T-cell (primary cell): ENCODE data around the gene DTX1. TPM values are rescaled to one million over a fixed set of nuclear protein-coding genes. Genes with fewer than 3 reads are reported as not detected.
A peak's percentile ranks its signal among the peaks of the same experiment; 100 is the strongest.

Source experiments
- ATAC-seq, 4 experiments: fragments of 200-7000 bp in 3 of 4; fragments of 150-1000 bp in 1 of 4; cut with Tn5 transposase; replicated peaks in 1 of 4; 1 replicate in 3 of 4; 2 replicates in 1 of 4; pipeline ENCODE4 v1.10.0; 2021; ENCODE audit warnings: moderate library complexity in 3 of 4, mild to moderate bottlenecking in 2 of 4, moderate number of reproducible peaks in 1 of 4
- CTCF ChIA-PET, 2 donors: fragments of 300-600 bp; sonication (Branson Sonifier 250); formaldehyde crosslinking; loops; one replicate each; lab custom pipeline; 2022; ENCODE audit warnings: antibody characterized with exemption in 2 of 2; lab: Charles Lee
- POLR2A ChIA-PET, 2 donors: fragments of 300-600 bp; sonication (Branson Sonifier 250); formaldehyde crosslinking; loops; one replicate each; lab custom pipeline; 2022; ENCODE audit warnings: antibody characterized with exemption in 2 of 2; lab: Charles Lee
- DNase-seq, 35 experiments: peaks; one replicate each; pipeline versions ENCODE4 v3.0.0 to v3.0.0-alpha.2; 2013 to 2023
- H3K27ac ChIP-seq: one replicate; pipeline ENCODE4 v1.5.1; 2013; ENCODE audit warnings: low read length
- H3K27me3 ChIP-seq, 2 experiments: replicated peaks in 1 of 2; 1 replicate in 1 of 2; 2 replicates in 1 of 2; pipeline versions ENCODE4 v1.6.1 to v1.7.0; 2013; ENCODE audit warnings: low read length in 1 of 2, mixed read lengths in 1 of 2; ENCODE audit not compliant: control insufficient read depth in 2 of 2, insufficient read depth in 2 of 2; ENCODE audit errors: extremely low read depth in 1 of 2
- H3K36me3 ChIP-seq, 2 donors: 1 replicate in 1 of 2; 2 replicates in 1 of 2; pipeline versions ENCODE4 v1.6.1 to v1.7.0; 2013; ENCODE audit warnings: low read length in 1 of 2; ENCODE audit not compliant: control insufficient read depth in 2 of 2, insufficient read depth in 1 of 2; ENCODE audit errors: extremely low read depth in 1 of 2
- H3K4me1 ChIP-seq, 2 experiments: 1 replicate in 1 of 2; 2 replicates in 1 of 2; pipeline versions ENCODE4 v1.6.1 to v1.7.0; 2013; ENCODE audit warnings: low read length in 2 of 2, mixed read lengths in 1 of 2; ENCODE audit not compliant: insufficient read depth in 2 of 2, control insufficient read depth in 1 of 2; ENCODE audit errors: extremely low read depth in 1 of 2
- H3K4me3 ChIP-seq, 2 donors: 1 replicate in 1 of 2; 2 replicates in 1 of 2; pipeline versions ENCODE4 v1.5.1 to v1.7.0; 2013; ENCODE audit warnings: mild to moderate bottlenecking in 2 of 2, low read length in 1 of 2, moderate library complexity in 1 of 2; ENCODE audit not compliant: control insufficient read depth in 1 of 2; ENCODE audit errors: extremely low read depth in 1 of 2
- H3K9me3 ChIP-seq: 2 replicates; pipeline ENCODE4 v1.7.0; 2013
- H3K27ac Mint-ChIP-seq, 2 donors: one replicate each; pipeline ENCODE4 v1.8.0; 2020 to 2021; ENCODE audit warnings: mild to moderate bottlenecking in 2 of 2, mixed read lengths in 2 of 2
- H3K27me3 Mint-ChIP-seq, 2 donors: one replicate each; pipeline ENCODE4 v1.8.0; 2021 to 2022; ENCODE audit warnings: mixed read lengths in 2 of 2
- H3K36me3 Mint-ChIP-seq: one replicate; pipeline ENCODE4 v1.8.0; 2021; ENCODE audit warnings: mixed read lengths
- H3K4me1 Mint-ChIP-seq, 3 donors: one replicate each; pipeline ENCODE4 v1.8.0; 2020 to 2022; ENCODE audit warnings: mixed read lengths in 3 of 3, mild to moderate bottlenecking in 1 of 3
- H3K4me3 Mint-ChIP-seq, 3 donors: one replicate each; pipeline ENCODE4 v1.8.0; 2020 to 2022; ENCODE audit warnings: mild to moderate bottlenecking in 3 of 3, mixed read lengths in 3 of 3, moderate library complexity in 3 of 3
- H3K9me3 Mint-ChIP-seq, 3 donors: one replicate each; pipeline ENCODE4 v1.8.0; 2020 to 2022; ENCODE audit warnings: mixed read lengths in 3 of 3
- WGBS: methylation state at CpG from one replicate; pipeline ENCODE4 v1.1.5; 2013; ENCODE audit warnings: missing lambda C conversion rate; ENCODE audit not compliant: insufficient coverage; 5-methylcytosine and 5-hydroxymethylcytosine counted together
- total RNA-seq, 35 experiments: library from RNA in 6 of 35; stranded (reverse) in 6 of 35; fragments of 120-200 nt in 1 of 35; gene quantifications; one replicate each; pipeline versions ENCODE4 v1.2.1 to v1.2.4 and lab custom pipeline; 2013 to 2026

DTX1 gene
- total RNA-seq, 5 donors from 2014 or later (not counting 1 experiment from before 2014, with no cell fraction given), result 5.6 to 12.0 (median 10.4) TPM

- WGBS, result 96% methylated on average over 9 of the region's 10 CpGs
- DNase-seq (no peak), ATAC-seq (no peak)
- Mint-ChIP-seq H3K4me1 (peaks cover 47 to 87% (median 56%) of the 10 kb centered on the region in 3 donors), H3K36me3 (no peaks in the 10 kb centered on the region), H3K27ac (peak overlapping the region; percentile 58 to 63), H3K4me3 (no peak overlapping the region), H3K27me3 (no peaks in the 10 kb centered on the region), H3K9me3 (no peaks in the 10 kb centered on the region)
- Histone ChIP-seq H3K27me3 (no peaks in the 10 kb centered on the region), H3K4me1 (peaks cover 4 to 74% of the 10 kb centered on the region in 2 experiments), H3K9me3 (no peaks in the 10 kb centered on the region), H3K36me3 (no peaks in the 10 kb centered on the region), H3K27ac (no peak overlapping the region), H3K4me3 (no peak overlapping the region)
- CTCF ChIA-PET, result no interaction called here
- POLR2A ChIA-PET, result no interaction called here
Measured at GRCh38 chr12:113067987-113068935, 11.7 kb downstream of the DTX1 start.

- Mint-ChIP-seq H3K4me3 (peak overlapping the region in 1 of 3 donors; percentile 53), H3K9me3 (no peaks in the 10 kb centered on the region), H3K27ac (peak overlapping the region in 1 of 2 donors; percentile 66), H3K4me1 (peaks cover 55 to 90% (median 61%) of the 10 kb centered on the region in 3 donors), H3K27me3 (no peaks in the 10 kb centered on the region), H3K36me3 (no peaks in the 10 kb centered on the region)
- Histone ChIP-seq H3K4me3 (no peak overlapping the region), H3K27ac (no peak overlapping the region), H3K36me3 (no peaks in the 10 kb centered on the region), H3K9me3 (no peaks in the 10 kb centered on the region), H3K27me3 (no peaks in the 10 kb centered on the region), H3K4me1 (peaks cover 4 to 69% of the 10 kb centered on the region in 2 experiments)
- ChIA-PET CTCF (no interaction called here), POLR2A (no interaction called here)
- 93% methylated on average over 5 of the region's 5 CpGs for WGBS
- DNase-seq (no peak), ATAC-seq (no peak)
Measured at GRCh38 chr12:113069149-113069548, 12.6 kb downstream of the DTX1 start.

- Histone ChIP-seq H3K36me3 (no peaks in the 10 kb centered on the region), H3K27ac (no peak overlapping the region), H3K4me1 (peaks cover 4 to 70% of the 10 kb centered on the region in 2 experiments), H3K9me3 (no peaks in the 10 kb centered on the region), H3K27me3 (no peaks in the 10 kb centered on the region), H3K4me3 (no peak overlapping the region)
- no peak for ATAC-seq
- Mint-ChIP-seq H3K9me3 (no peaks in the 10 kb centered on the region), H3K27me3 (no peaks in the 10 kb centered on the region), H3K4me1 (peaks cover 55 to 90% (median 61%) of the 10 kb centered on the region in 3 donors), H3K36me3 (no peaks in the 10 kb centered on the region), H3K4me3 (peak overlapping the region in 1 of 3 donors; percentile 53), H3K27ac (peak overlapping the region; percentile 76 to 79)
- CTCF ChIA-PET, result interaction anchor here in 1 of 2 donors (0.5 kb wide), 1 partner anchor 60 kb away, joined by 9 read pairs; no protein-coding TSS in a partner anchor
- no peak for DNase-seq
- 93% methylated on average over 3 of the region's 6 CpGs for WGBS
- POLR2A ChIA-PET, result no interaction called here
Measured at GRCh38 chr12:113069751-113070116, 13.2 kb downstream of the DTX1 start.

DNA sequence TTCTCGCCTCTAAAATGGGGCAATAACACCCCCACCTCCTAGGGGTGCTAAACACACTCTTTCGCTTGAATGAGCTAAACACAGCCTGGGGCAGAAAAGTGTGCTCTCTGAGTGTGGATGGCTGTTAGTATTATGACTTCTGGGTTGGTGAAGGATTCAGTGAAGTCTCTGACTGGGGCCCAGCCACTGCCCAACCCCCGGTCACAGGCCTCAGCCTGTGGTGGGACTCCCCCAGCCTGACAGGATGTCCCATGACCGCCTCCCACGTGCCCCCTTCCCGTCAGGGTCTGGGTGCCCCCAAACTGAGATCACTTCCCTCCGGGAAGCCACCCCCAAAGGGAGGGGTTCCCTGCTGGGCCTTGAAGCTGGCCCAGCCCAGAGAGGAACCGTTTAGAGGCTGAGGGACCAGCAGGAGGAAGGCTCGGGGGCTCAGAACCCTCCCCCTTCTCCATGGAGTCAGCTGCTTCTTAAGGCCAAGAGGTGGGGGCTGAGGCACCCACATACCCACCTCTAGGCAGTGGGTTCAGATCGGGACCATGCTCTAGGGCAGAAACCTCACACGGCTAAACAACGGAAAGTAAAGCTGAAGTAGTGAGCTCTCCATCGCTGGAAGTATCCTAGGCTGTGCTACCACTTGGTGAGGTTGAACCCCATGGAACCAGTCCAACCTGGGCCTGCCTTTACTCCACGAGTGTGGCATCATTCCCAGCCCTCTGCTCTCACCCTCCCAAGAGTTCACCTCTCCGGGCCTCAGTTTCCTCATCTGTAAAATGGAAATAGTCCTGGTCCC is 13.8 kb downstream of the DTX1 start:
- Mint-ChIP-seq H3K4me3 (peak overlapping the region in 1 of 3 donors; percentile 53), H3K9me3 (no peaks in the 10 kb centered on the region), H3K36me3 (no peaks in the 10 kb centered on the region), H3K4me1 (peaks cover 60 to 90% (median 64%) of the 10 kb centered on the region in 3 donors), H3K27me3 (no peaks in the 10 kb centered on the region), H3K27ac (peak overlapping the region; percentile 76 to 82)
- H3K9me3 ChIP-seq, result no peaks in the 10 kb centered on the region
- ChIA-PET CTCF (interaction anchor here (0.5 to 0.9 kb wide), 4 partner anchors 8 to 751 kb away, joined by 3 to 9 read pairs (median 4); no protein-coding TSS in a partner anchor), POLR2A (no interaction called here)
- peak overlapping the region; percentile 14 for H3K27ac ChIP-seq
- DNase-seq, result peak in 10 of 35 experiments; percentile 14 to 46 (median 27)
- H3K4me1 ChIP-seq, result peaks cover 4 to 70% of the 10 kb centered on the region in 2 experiments
- no peaks in the 10 kb centered on the region for H3K36me3 ChIP-seq
- no peak overlapping the region for H3K4me3 ChIP-seq
- WGBS, result 43% methylated on average over 7 of the region's 15 CpGs
- H3K27me3 ChIP-seq, result no peaks in the 10 kb centered on the region
- peak; percentile 40 to 77 (median 57) for ATAC-seq

- Histone ChIP-seq H3K36me3 (no peaks in the 10 kb centered on the region), H3K4me3 (no peak overlapping the region), H3K27ac (no peak overlapping the region), H3K27me3 (no peaks in the 10 kb centered on the region), H3K9me3 (no peaks in the 10 kb centered on the region), H3K4me1 (peaks cover 7 to 65% of the 10 kb centered on the region in 2 experiments)
- H3K27me3 Mint-ChIP-seq, result no peaks in the 10 kb centered on the region
- peak overlapping the region in 1 of 3 donors; percentile 48 for H3K4me3 Mint-ChIP-seq
- ATAC-seq, result no peak
- no peaks in the 10 kb centered on the region for H3K9me3 Mint-ChIP-seq
- ChIA-PET CTCF (interaction anchor here (0.7 to 0.9 kb wide), 2 partner anchors 9 to 102 kb away, joined by 3 read pairs; no protein-coding TSS in a partner anchor), POLR2A (no interaction called here)
- H3K36me3 Mint-ChIP-seq, result no peaks in the 10 kb centered on the region
- DNase-seq, result no peak
- peak overlapping the region; percentile 73 to 82 for H3K27ac Mint-ChIP-seq
- H3K4me1 Mint-ChIP-seq, result peaks cover 66 to 88% (median 67%) of the 10 kb centered on the region in 3 donors
- 94% methylated on average over 11 of the region's 21 CpGs for WGBS
Measured at GRCh38 chr12:113071135-113072112, 14.9 kb downstream of the DTX1 start.
